Kidney (tissue), 14 donors: ENCODE results near the gene WDR41. TPM values are rescaled to one million over a fixed set of nuclear protein-coding genes. Genes with fewer than 3 reads are reported as not detected.

Experiments used
- DNase-seq, 5 donors: peaks; one replicate each; pipeline ENCODE4 v3.0.0-alpha.2; 2013 to 2020
- FAIRE-seq: peaks from 2 replicates; lab custom pipeline; 2012; peaks lifted over from hg19 to GRCh38; lab: Jason Lieb, UNC
- H3K27ac ChIP-seq, 2 donors: one replicate each; pipeline ENCODE4 v1.7.0; 2013; ENCODE audit warnings: low read depth in 2 of 2, low read length in 2 of 2, inconsistent platforms in 1 of 2
- H3K27me3 ChIP-seq: one replicate; pipeline ENCODE4 v1.7.1; 2013; ENCODE audit warnings: low read length, inconsistent platforms; ENCODE audit not compliant: control insufficient read depth, insufficient read depth
- H3K36me3 ChIP-seq, 3 donors: one replicate each; pipeline versions ENCODE4 v1.7.0 to v1.7.1; 2013; ENCODE audit warnings: low read length in 3 of 3, control low read depth in 1 of 3, inconsistent platforms in 1 of 3; ENCODE audit not compliant: insufficient read depth in 3 of 3, control insufficient read depth in 2 of 3
- H3K4me1 ChIP-seq, 3 donors: one replicate each; pipeline versions ENCODE4 v1.7.0 to v1.7.1; 2013; ENCODE audit warnings: low read length in 3 of 3, inconsistent platforms in 1 of 3, low read depth in 1 of 3; ENCODE audit not compliant: control insufficient read depth in 2 of 3, insufficient read depth in 2 of 3
- H3K4me3 ChIP-seq, 3 donors: one replicate each; pipeline versions ENCODE4 v1.7.0 to v1.8.1; 2013; ENCODE audit warnings: low read length in 3 of 3, control low read depth in 1 of 3, inconsistent platforms in 1 of 3
- H3K9ac ChIP-seq, 3 donors: one replicate each; pipeline versions ENCODE4 v1.7.0 to v1.7.1; 2013; ENCODE audit warnings: low read length in 3 of 3, control low read depth in 1 of 3, inconsistent platforms in 1 of 3
- H3K9me3 ChIP-seq, 3 donors: one replicate each; pipeline versions ENCODE4 v1.7.0 to v1.7.1; 2013; ENCODE audit warnings: low read length in 3 of 3, control low read depth in 1 of 3, inconsistent platforms in 1 of 3; ENCODE audit not compliant: control insufficient read depth in 2 of 3, insufficient read depth in 1 of 3
- intact Hi-C: fragments of 100-400 bp; cut with DNase I; formaldehyde crosslinking; loops from one replicate; pipeline ENCODE4 v1.11.1; 2022
- polyA plus RNA-seq: library from polyadenylated mRNA; stranded (reverse); fragments of 350-450 nt; fragmentation: Illumina TruSeq; extraction: RNeasy Lipid Tissue Mini Kit (QIAGEN cat#74804); gene quantifications from one replicate; pipeline ENCODE4 v1.2.3, GENCODE V29; 2014; ENCODE audit warnings: low read depth, low replicate concordance; ENCODE audit not compliant: insufficient read depth
- total RNA-seq: library from RNA; stranded (reverse); fragmentation: NEBNext Ultra II Directional; extraction: Animal tissue kit (Norgen Biotek cat#: 25700); gene quantifications from one replicate; pipeline ENCODE4 v1.2.1, GENCODE V29; 2021
- TF ChIP-seq, protein P1 (sequence below): IDR thresholded peaks from 3 replicates; pipeline ENCODE4 v1.5.1; 2012; ENCODE audit warnings: mild to moderate bottlenecking, moderate library complexity, borderline replicate concordance; ENCODE audit not compliant: insufficient read depth; ENCODE audit errors: extremely low read depth
- donor health status: control.
- donor health status: control.
- donor health status: control.
- donor health status: control.
- donor health status: control.
- donor health status: DM: yes; HTN: yes; CAD: no.
- donor health status: Normal renal cell carcinoma (clear cell type).

The WDR41 gene
- total and polyA plus RNA-seq, 2 donors from 2014 or later: 16.0 to 45.2 TPM

DNA sequence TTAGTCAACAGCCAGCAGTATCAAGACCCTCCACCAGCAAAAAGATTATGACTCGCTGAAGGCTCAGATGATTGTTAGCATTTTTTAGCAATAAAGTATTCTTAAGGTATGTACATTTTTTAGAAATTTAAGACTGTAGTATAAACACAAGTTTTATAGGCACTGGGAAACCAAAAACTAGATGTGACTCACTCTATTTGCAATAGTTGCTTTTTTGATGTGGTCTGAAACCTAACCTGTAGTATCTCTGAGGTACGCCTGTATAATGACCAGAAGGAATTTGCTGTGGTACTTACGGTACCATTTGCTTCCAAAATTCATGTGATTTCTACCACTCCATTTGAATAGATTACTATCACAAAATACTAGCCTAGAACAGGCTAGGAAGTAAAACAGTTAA, 60.8 kb downstream of the WDR41 start:
- Histone ChIP-seq H3K9ac (no peak overlapping the region), H3K9me3 (no peaks in the 10 kb centered on the region), H3K36me3 (peaks cover 4 to 23% (median 17%) of the 10 kb centered on the region in 3 donors), H3K27ac (no peak overlapping the region), H3K27me3 (no peaks in the 10 kb centered on the region), H3K4me1 (no peaks in the 10 kb centered on the region), H3K4me3 (no peak overlapping the region)
- TF ChIP-seq, protein P1, sequence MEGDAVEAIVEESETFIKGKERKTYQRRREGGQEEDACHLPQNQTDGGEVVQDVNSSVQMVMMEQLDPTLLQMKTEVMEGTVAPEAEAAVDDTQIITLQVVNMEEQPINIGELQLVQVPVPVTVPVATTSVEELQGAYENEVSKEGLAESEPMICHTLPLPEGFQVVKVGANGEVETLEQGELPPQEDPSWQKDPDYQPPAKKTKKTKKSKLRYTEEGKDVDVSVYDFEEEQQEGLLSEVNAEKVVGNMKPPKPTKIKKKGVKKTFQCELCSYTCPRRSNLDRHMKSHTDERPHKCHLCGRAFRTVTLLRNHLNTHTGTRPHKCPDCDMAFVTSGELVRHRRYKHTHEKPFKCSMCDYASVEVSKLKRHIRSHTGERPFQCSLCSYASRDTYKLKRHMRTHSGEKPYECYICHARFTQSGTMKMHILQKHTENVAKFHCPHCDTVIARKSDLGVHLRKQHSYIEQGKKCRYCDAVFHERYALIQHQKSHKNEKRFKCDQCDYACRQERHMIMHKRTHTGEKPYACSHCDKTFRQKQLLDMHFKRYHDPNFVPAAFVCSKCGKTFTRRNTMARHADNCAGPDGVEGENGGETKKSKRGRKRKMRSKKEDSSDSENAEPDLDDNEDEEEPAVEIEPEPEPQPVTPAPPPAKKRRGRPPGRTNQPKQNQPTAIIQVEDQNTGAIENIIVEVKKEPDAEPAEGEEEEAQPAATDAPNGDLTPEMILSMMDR: no peak
- FAIRE-seq: no peak
- intact Hi-C loops: no loop called here
- DNase-seq: no peak

DNA sequence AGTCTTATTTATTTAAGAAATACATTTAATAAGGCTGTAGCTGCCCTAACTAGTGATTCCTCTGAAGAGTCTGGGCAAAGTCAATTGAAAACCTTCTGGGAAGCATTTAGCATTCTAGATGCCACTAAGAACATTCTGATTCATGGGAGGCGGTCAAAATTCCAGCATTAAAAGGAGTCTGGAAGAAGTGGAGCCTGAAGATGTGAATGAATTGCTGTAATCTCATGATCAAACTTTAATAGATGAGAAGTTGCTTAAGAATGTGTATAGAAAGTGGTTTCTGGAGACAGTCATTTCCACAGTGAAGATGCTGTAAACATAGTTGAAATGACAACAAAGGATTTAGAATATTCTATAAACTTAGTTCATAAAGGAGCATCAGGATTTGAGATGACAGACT, 61.4 kb downstream of the WDR41 start:
- FAIRE-seq: no peak

DNA sequence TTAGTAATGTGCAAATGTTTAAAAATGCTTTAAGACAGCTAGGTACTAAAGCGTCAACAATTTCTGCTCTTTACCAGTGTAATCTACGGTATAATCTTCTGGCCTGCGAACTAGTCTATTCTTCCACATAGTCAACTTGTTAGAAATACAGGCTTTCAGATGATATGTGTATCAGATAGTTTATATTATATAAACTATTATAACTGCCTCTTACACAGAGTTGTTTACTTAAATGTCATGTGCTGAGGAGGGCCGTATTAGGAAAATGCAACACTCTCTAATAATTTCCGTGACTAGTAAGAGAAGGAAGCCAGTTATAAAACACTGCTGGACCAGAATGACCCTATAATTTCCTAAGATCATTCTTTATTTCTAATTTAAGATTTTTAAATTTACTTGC, 63.6 kb downstream of the WDR41 start:
- Histone ChIP-seq H3K9me3 (no peaks in the 10 kb centered on the region), H3K36me3 (peaks cover 4 to 21% (median 10%) of the 10 kb centered on the region in 3 donors), H3K4me3 (no peak overlapping the region), H3K27me3 (no peaks in the 10 kb centered on the region), H3K27ac (no peak overlapping the region), H3K9ac (no peak overlapping the region), H3K4me1 (no peaks in the 10 kb centered on the region)
- FAIRE-seq (no peak), DNase-seq (no peak)
- TF ChIP-seq, protein P1: no peak
- intact Hi-C loops: no loop called here

More for the DNA sequence above, 61.4 kb downstream of the WDR41 start:
- DNase-seq: no peak
- Histone ChIP-seq H3K4me3 (no peak overlapping the region), H3K9ac (no peak overlapping the region), H3K27me3 (no peaks in the 10 kb centered on the region), H3K27ac (no peak overlapping the region), H3K4me1 (no peaks in the 10 kb centered on the region), H3K36me3 (peaks cover 4 to 24% (median 15%) of the 10 kb centered on the region in 3 donors), H3K9me3 (no peaks in the 10 kb centered on the region)
- TF ChIP-seq, protein P1: no peak
- intact Hi-C loops: no loop called here

DNA sequence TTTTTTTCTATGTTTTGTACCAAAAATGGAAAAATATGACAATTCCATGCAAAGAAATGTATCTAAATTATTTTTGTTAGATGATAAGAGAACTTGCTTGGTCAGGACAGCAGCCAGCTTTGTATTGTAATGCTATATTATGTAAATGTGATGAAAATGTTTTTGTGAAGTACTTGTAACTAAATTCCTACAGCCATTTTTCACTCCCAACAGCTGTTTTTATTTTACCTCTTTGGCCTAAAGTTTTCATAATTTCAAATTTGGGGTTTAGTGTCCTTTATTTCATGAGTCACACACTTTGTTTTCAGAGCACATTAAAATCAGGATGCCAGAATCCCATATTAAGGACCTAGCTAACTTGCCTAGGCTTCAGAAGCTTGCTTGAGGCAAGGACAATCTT, 64.1 kb downstream of the WDR41 start:
- no peak overlapping the region for H3K27ac ChIP-seq
- intact Hi-C loops: no loop called here
- no peak for DNase-seq
- no peak overlapping the region for H3K9ac ChIP-seq
- no peak overlapping the region for H3K4me3 ChIP-seq
- peaks cover 4 to 19% (median 8%) of the 10 kb centered on the region in 3 donors for H3K36me3 ChIP-seq
- H3K27me3 ChIP-seq: no peaks in the 10 kb centered on the region
- no peak for FAIRE-seq
- TF ChIP-seq, protein P1: no peak
- no peaks in the 10 kb centered on the region for H3K9me3 ChIP-seq
- H3K4me1 ChIP-seq: no peaks in the 10 kb centered on the region
